ENCODE data around the gene ONECUT1.

ONECUT1 gene

DNA sequence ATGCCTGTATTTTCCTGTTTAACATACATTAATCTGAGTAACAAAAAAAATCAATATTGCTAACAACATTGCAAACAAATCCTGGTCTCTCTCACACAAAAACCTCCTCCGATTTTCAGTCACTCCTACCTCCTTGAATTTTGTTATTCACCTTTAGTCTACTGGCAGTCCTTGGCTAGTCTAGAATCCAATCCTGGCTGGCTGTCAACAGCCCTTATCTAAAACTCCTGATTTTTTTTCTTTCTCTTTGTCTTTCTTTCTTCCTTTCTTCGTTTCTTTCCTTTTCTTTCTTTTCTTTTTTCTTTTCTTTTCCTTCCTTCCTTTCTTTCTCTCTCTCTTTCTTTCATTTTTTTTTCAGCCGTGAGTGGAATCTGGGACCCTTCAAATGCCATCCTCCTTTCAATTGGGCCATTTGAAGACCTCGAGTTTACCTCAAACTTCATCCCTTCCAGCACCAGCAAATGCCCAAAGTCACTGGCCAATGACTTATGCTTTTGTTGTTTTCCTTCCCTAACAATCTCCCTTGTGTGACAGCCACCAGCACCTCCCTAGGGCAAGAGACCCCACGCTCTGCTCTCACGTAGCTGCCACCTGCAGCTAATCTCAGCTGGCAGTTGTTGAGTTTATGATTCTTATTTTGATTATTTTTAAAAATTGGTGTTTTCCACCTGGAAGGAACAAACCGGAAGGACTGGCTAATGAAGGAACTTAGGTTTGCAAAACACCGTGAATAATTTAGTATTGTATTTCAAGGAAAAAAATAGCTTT, 6.8 kb upstream of the ONECUT1 start:
- no peak for DNase-seq (ENCODE audit: low spot score)

DNA sequence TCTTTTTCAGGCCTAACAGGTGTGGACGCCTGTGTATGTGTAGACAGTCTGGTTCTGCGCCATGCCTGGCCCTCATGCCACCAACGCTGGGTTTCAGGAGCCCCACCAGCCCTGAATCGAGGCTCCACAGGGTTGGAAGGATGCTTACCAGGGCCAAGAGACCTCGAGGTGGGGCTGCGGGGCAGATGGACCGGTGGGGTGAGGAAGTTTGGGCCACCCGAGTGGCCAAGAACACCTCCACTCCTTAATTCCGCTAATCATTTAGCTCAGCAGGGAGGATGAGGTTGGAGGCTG, 6.0 kb upstream of the ONECUT1 start:
- no peak for DNase-seq (ENCODE audit: low spot score)

DNA sequence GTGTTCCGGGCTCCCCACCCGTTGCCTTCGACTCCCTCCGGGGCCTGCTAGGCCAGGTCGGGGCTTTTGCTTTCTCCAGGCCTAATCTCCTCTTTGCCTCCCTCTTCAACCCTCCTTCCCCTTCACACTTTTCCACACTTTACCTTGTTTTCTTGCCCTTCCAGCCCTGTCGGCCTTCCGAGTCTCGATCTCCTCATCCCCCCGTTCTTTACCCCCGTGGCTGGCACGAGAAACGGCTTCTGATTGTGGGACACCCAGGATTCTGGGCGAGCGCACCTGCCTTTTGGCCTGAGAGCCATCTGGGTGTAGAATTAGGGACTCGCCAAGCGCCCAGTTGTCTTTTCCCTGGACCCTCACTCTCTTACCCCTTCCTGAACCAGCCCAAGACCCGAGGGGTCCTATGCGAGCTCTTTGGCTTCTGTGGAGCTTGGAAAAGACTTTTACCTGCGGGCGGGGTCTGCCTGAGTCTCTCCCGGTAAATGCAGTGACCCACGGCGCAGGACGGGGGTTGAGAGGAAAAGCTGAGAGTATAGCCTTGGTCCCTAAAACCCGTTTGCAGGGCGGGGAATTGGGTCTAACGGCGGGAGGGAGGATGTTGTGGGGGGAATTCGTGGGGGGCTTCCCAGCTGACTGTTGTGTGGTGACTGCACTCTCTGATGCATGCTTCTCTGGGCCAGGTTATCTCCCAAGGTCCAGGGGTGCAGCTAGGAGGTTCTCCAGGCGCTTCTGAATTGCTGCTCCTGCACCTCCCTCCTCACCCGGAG, 5.5 kb upstream of the ONECUT1 start:
- DNase-seq (ENCODE audit: low spot score): no peak

- no peak for DNase-seq (ENCODE audit: low spot score)
Observed at GRCh38 chr15:52794665-52795463, 4.7 kb upstream of the ONECUT1 start.

- DNase-seq (ENCODE audit: low spot score): no peak
Observed at GRCh38 chr15:52791776-52792175, 1.6 kb upstream of the ONECUT1 start.

- no peak for DNase-seq (ENCODE audit: low spot score)
Observed at GRCh38 chr15:52790941-52791751, 1.0 kb upstream of the ONECUT1 start.

DNA sequence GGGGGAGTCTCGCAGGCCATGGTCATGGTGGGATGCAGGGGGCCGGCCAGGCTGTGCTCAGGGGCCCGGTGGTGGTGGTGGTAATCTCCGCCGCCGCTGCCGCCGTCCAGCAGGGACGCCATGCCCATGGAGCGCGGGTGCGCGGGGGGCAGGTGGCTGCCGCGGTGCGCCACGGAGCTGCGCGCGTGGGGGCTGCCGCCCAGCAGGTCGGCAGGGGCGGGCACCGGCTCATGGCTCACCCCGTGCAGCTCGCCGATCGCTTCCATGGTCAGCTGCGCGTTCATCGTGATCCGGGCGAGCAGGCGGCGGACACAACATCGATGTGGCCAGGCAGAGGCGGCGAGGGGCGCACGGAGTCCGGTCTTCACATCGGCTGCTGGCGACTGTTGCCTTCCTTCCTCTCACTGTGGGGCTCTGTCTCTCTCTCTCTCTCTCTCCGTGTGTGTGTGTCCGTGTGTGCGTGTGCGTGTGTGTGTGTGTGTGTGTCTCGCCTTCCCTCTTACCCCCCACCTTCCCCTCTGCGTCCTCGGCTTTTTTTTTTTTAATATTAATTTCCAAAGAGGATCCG, 451 bp downstream of the ONECUT1 start:
- no peak for DNase-seq (ENCODE audit: low spot score)

DNA sequence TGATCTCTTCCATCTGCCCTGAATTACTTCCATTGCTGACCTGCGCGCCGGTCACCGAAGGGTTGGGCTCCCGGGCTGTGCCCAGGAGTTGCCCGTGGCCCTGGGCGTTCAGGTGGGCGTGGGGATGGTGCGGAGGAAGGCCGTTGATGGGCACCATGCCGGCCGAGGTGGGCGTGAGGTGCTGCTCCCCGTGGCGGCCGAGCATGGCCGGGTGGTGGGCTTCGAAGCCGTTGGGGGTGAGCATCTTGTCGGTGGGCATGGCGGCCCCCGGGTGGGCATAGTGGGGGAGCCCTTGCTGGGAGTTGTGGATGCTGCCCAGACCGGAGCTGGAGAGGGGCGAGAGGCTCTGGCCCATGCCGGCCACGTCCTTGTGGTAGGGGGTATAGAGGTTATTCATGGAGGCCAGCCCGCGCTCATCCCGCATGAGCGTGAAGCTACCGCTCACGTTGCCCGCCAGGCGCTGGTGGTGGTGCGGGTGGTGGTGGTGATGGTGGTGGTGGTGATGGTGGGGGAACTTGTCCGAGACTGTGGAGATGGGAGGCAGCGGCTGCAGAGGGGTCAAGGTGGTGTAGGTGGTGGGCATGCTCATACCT, 1.0 kb downstream of the ONECUT1 start:
- DNase-seq (ENCODE audit: low spot score): no peak

DNA sequence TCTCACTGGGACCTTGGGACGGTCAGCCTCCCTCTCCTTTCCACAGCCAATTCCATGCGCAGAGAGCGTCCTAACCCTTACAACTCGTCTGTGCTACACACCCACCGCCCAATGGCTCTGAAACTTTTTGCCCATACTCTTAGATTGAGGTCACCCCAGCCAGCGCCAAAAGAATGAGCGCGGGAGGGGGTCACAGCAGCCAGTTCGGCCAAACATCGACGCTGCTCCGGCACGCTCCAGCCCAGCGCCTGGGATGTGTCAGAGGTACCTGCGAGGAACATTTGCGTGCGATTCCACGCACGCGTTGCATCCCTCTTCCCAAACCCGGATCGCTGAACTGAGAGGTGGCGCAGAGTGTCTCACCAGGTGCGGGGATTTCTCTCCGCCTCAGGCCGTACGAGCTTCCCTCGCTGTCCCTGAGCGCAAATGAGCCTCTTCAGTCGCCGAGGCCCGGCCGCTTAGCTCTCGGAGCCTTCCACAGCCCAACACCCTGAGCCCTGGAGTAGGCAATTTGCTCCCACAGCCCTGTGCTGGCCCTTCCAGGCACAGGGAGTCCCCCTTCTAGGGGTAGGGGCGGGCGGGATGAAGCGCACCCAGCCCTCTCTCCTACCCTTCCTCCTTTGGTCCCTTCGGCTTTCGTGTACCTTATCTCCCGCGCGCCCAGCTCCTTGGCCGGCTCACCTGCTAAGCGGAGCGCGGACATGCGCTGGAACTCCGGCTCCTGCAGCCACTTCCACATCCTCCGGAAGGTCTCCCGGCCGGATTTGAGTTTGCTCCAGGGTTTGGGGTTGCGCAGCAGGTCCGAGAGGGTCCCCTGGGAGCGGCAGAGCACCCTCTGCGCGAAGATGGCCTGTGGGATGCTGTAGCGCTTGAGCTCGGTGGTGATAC, 1.8 kb downstream of the ONECUT1 start:
- DNase-seq (ENCODE audit: low spot score): no peak

GRCh38 chr15:52787549-52788098, 2.5 kb downstream of the ONECUT1 start:
- DNase-seq (ENCODE audit: low spot score): no peak

GRCh38 chr15:52787123-52787503, 3.0 kb downstream of the ONECUT1 start:
- DNase-seq (ENCODE audit: low spot score): no peak

- no peak for DNase-seq (ENCODE audit: low spot score)
Observed at GRCh38 chr15:52786436-52787122, 3.6 kb downstream of the ONECUT1 start.

- no peak for DNase-seq (ENCODE audit: low spot score)
Observed at GRCh38 chr15:52785672-52786406, 4.3 kb downstream of the ONECUT1 start.

DNA sequence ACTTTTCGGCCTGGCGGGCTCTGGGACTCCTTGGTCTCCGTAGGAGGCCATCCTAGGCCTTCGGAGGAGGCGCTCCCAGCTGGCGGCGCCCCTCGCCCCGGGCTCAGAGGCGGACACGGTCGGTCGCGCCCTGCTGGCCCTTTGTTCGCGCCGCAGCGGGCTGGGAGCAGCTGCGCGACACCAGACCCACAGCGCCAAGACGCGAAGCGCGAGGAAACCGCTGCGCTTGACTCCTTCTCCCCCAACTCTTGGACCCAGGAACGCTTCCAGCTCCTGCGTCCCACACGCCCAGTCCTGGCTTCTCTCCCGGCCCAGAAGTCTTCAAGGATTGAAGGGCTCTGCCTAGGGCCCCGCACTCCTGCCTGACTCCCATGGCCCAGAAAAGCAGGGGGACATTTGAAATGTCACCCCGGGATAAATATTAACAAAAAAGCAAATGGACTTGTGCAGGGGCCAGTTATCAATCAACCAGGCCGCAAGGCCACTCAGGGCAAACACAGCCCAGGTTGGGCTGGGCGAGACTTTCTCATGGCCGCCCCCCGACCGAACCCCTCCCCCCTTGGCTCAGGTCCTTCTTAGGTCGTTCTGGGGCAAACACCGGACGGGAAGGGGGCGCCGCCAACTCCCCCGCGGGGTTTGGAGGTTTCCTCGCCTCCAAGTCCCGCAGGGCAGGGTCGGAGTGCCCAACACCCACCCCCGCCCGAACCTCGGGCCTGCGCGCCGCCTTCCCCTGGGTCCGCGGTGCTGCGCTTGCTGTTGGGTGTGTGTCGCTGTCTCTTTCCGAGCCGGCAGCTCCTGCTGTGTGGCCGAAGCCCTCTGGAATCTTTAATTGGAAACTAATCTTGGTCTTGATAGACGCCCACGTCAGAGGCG, 5.1 kb downstream of the ONECUT1 start:
- DNase-seq (ENCODE audit: low spot score): no peak

DNA sequence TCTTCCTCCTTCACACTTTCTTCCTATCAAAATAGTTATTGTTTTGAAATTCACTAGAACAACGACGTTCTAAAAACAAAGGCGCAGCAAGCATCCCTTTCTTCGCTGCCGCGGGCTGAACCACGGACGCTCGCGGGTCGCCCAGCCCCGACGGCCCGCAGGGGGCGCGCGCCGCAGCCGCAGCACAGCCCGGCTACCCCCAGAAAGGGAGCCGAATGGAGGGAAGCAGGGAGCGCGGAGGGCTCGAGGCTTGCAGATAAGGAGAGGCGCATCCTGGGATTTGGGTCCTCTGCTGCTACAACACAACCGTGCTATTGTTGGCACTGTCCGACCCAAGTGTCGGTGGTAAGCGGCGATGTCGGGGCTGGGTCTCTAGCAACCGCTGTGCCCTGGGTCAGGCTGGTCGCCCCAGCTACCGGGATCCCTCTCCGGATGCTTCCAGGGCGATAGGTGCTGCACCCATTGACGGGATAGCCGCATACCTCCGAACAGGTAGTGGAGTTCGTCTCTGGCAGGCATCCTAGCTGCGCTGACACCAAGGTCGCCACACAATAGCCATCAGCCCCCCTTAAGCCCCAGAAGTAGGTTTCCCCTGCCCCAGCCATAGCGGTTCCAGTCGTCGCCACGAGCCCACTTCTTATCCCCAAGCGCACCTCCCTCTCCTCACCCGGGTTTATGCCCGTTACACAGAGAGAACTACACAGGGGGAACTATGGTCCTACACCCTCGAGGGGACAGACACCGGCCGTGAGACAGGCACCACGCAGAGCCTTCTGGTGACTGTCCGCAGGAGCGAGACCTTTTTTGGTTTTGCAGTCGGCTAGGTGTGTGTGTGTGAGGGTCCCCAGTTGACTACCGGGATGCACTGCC, 6.0 kb downstream of the ONECUT1 start:
- DNase-seq (ENCODE audit: low spot score): peak; percentile 47

GRCh38 chr15:52783191-52783829, 6.8 kb downstream of the ONECUT1 start:
- no peak for DNase-seq (ENCODE audit: low spot score)
